ENCODE data around the gene ACTN2. TPM values are rescaled to one million over a fixed set of nuclear protein-coding genes. Genes with fewer than 3 reads are reported as not detected.
A peak's percentile ranks its signal among the peaks of the same experiment; 100 is the strongest.

Gene ACTN2
- total and polyA plus RNA-seq, 2 experiments from 2014 or later: 303 to 814 TPM

GRCh38 chr1:236753516-236753915, 67.2 kb downstream of the ACTN2 start:
- H3K27ac ChIP-seq: peak overlapping the region; percentile 83
- no peaks in the 10 kb centered on the region for H3K27me3 ChIP-seq
- no peak overlapping the region for H3K4me3 ChIP-seq
- no peak for TF ChIP-seq CTCF (IDR thresholded peaks at IDR 0.05; ENCODE audit: low read depth, low read length)
- H3K9me3 ChIP-seq (ENCODE audit: low read depth): no peaks in the 10 kb centered on the region
- DNase-seq (ENCODE audit: low read depth in 1 of 2, low spot score in 1 of 2): peak; percentile 30 to 57
- H3K4me1 ChIP-seq (ENCODE audit: low read depth): peaks cover 17% of the 10 kb centered on the region
- peaks cover 79% of the 10 kb centered on the region for H3K36me3 ChIP-seq

DNA sequence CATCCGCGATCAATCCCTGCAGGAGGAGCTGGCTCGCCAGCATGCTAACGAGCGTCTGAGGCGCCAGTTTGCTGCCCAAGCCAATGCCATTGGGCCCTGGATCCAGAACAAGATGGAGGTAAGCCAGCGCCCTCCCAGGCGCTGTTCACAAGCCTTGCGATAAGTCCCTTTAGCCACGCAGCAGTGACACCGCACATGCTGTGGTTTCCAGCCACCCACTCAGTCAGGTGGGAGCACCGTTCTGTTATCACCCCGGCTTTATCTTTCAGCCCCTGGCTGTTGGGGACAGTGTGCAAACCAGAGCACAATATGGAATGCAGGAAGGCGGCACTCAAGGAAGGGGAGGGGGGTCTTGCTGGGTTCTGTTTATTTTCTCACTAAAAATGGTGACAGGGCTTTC, 67.7 kb downstream of the ACTN2 start:
- TF ChIP-seq CTCF (IDR thresholded peaks at IDR 0.05; ENCODE audit: low read depth, low read length): no peak
- Histone ChIP-seq H3K27ac (peak overlapping the region; percentile 83), H3K36me3 (peaks cover 79% of the 10 kb centered on the region), H3K4me1 (ENCODE audit: low read depth) (peaks cover 17% of the 10 kb centered on the region), H3K9me3 (ENCODE audit: low read depth) (no peaks in the 10 kb centered on the region), H3K27me3 (no peaks in the 10 kb centered on the region), H3K4me3 (no peak overlapping the region)
- DNase-seq (ENCODE audit: low read depth in 1 of 2, low spot score in 1 of 2): peak in 1 of 2 donors; percentile 46

- no peak for DNase-seq (ENCODE audit: low read depth in 1 of 2, low spot score in 1 of 2)
- TF ChIP-seq CTCF (IDR thresholded peaks at IDR 0.05; ENCODE audit: low read depth, low read length): no peak
- H3K36me3 ChIP-seq: peaks cover 79% of the 10 kb centered on the region
- H3K4me1 ChIP-seq (ENCODE audit: low read depth): peaks cover 17% of the 10 kb centered on the region
- no peaks in the 10 kb centered on the region for H3K27me3 ChIP-seq
- peak overlapping the region; percentile 83 for H3K27ac ChIP-seq
- H3K4me3 ChIP-seq: no peak overlapping the region
- no peaks in the 10 kb centered on the region for H3K9me3 ChIP-seq (ENCODE audit: low read depth)
Measured at GRCh38 chr1:236754525-236755210, 68.4 kb downstream of the ACTN2 start.

GRCh38 chr1:236757640-236758039, 71.3 kb downstream of the ACTN2 start:
- no peak for TF ChIP-seq CTCF (IDR thresholded peaks at IDR 0.05; ENCODE audit: low read depth, low read length)
- peak overlapping the region; percentile 40 for H3K27ac ChIP-seq
- H3K4me3 ChIP-seq: no peak overlapping the region
- peaks cover 17% of the 10 kb centered on the region for H3K4me1 ChIP-seq (ENCODE audit: low read depth)
- peaks cover 81% of the 10 kb centered on the region for H3K36me3 ChIP-seq
- no peaks in the 10 kb centered on the region for H3K27me3 ChIP-seq
- DNase-seq (ENCODE audit: low read depth in 1 of 2, low spot score in 1 of 2): no peak
- no peaks in the 10 kb centered on the region for H3K9me3 ChIP-seq (ENCODE audit: low read depth)

- peaks cover 81% of the 10 kb centered on the region for H3K36me3 ChIP-seq
- H3K9me3 ChIP-seq (ENCODE audit: low read depth): no peaks in the 10 kb centered on the region
- H3K27me3 ChIP-seq: no peaks in the 10 kb centered on the region
- peak; percentile 66 for TF ChIP-seq CTCF (IDR thresholded peaks at IDR 0.05; ENCODE audit: low read depth, low read length)
- peaks cover under 1% of the 10 kb centered on the region for H3K4me1 ChIP-seq (ENCODE audit: low read depth)
- H3K4me3 ChIP-seq: no peak overlapping the region
- DNase-seq (ENCODE audit: low read depth in 1 of 2, low spot score in 1 of 2): peak; percentile 65 to 69
- peak overlapping the region; percentile 51 for H3K27ac ChIP-seq
Measured at GRCh38 chr1:236759252-236759859, 73.1 kb downstream of the ACTN2 start.
